HepG2 (cell line): ENCODE results near the gene ULBP2. TPM values are rescaled to one million over a fixed set of nuclear protein-coding genes. Genes with fewer than 3 reads are reported as not detected.
A peak's percentile ranks its signal among the peaks of the same experiment; 100 is the strongest.

Source experiments
- ATAD3A ChIP-seq: sonication (generic); formaldehyde crosslinking; IDR thresholded peaks from 2 replicates; pipeline ENCODE4 v1.4.0; 2020; ENCODE audit warnings: missing genetic modification reagents
- BRCA1 ChIP-seq: sonication (generic); formaldehyde crosslinking; IDR thresholded peaks from 2 replicates; pipeline ENCODE4 v1.4.0; 2020; ENCODE audit warnings: missing genetic modification reagents
- IRX3 ChIP-seq: sonication (generic); formaldehyde crosslinking; IDR thresholded peaks from 2 replicates; pipeline ENCODE4 v1.8.1; 2023; ENCODE audit warnings: mild to moderate bottlenecking, low read depth, missing genetic modification reagents, borderline replicate concordance
- KDM3A ChIP-seq: IDR thresholded peaks from 2 replicates; pipeline ENCODE4 v1.6.1; 2018; ENCODE audit warnings: low read depth, missing compliant biosample characterization
- MYNN ChIP-seq: sonication (generic); formaldehyde crosslinking; IDR thresholded peaks from 2 replicates; pipeline ENCODE4 v1.4.0; 2020; ENCODE audit warnings: mild to moderate bottlenecking, low read depth, missing genetic modification reagents
- PHF5A ChIP-seq: IDR thresholded peaks from one replicate; pipeline ENCODE4 v1.6.1; 2018; ENCODE audit warnings: low read depth, missing genetic modification reagents; ENCODE audit not compliant: unreplicated experiment
- RFX1 ChIP-seq: fragments of 450-650 bp; IDR thresholded peaks from 2 replicates; pipeline ENCODE4 v1.6.1; 2017
- SAP130 ChIP-seq: IDR thresholded peaks from 2 replicates; pipeline ENCODE4 v1.6.1; 2016; ENCODE audit warnings: low read depth
- ZNF30 ChIP-seq: sonication (generic); formaldehyde crosslinking; IDR thresholded peaks from 2 replicates; pipeline ENCODE4 v1.5.0; 2020; ENCODE audit warnings: mild to moderate bottlenecking, missing genetic modification reagents
- ZNF354B ChIP-seq: sonication (generic); formaldehyde crosslinking; IDR thresholded peaks from 2 replicates; pipeline ENCODE4 v1.8.0; 2022; ENCODE audit warnings: mild to moderate bottlenecking, missing genetic modification reagents
- ZNF367 ChIP-seq: sonication (generic); formaldehyde crosslinking; IDR thresholded peaks from 2 replicates; pipeline ENCODE4 v1.4.0; 2020; ENCODE audit warnings: missing genetic modification reagents, borderline replicate concordance
- ZNF44 ChIP-seq: sonication (generic); formaldehyde crosslinking; IDR thresholded peaks from 2 replicates; pipeline ENCODE4 v1.5.1; 2020; ENCODE audit warnings: mild to moderate bottlenecking, missing genetic modification reagents
- ZNF547 ChIP-seq: sonication (generic); formaldehyde crosslinking; IDR thresholded peaks from 2 replicates; pipeline ENCODE4 v1.5.1; 2020; ENCODE audit warnings: mild to moderate bottlenecking, missing genetic modification reagents
- ZNF605 ChIP-seq: sonication (generic); formaldehyde crosslinking; IDR thresholded peaks from 2 replicates; pipeline ENCODE4 v1.8.0; 2022; ENCODE audit warnings: mild to moderate bottlenecking, missing genetic modification reagents
- ZNF660 ChIP-seq: sonication (generic); formaldehyde crosslinking; IDR thresholded peaks from 2 replicates; pipeline ENCODE4 v1.5.1; 2020; ENCODE audit warnings: mild to moderate bottlenecking, low read depth, missing genetic modification reagents, borderline replicate concordance
- ZNF768 ChIP-seq: sonication (generic); formaldehyde crosslinking; IDR thresholded peaks from 2 replicates; pipeline ENCODE4 v1.4.0; 2020; ENCODE audit warnings: missing genetic modification reagents
- ZNF782 ChIP-seq: sonication (generic); formaldehyde crosslinking; IDR thresholded peaks from 2 replicates; pipeline ENCODE4 v1.4.0; 2020; ENCODE audit warnings: missing genetic modification reagents, mild to moderate bottlenecking, borderline replicate concordance
- polyA plus RNA-seq, 8 experiments: library from polyadenylated mRNA; depleted of rRNA in 3 of 8; stranded (reverse) in 7 of 8; unstranded in 1 of 8; fragments of >200 nt; fragmentation: Illumina TruSeq in 4 of 8; extraction: Trizol in 4 of 8; gene quantifications; 2 replicates each; pipeline versions ENCODE4 v1.2.1 to v1.2.3, GENCODE V29; 2011 to 2016; ENCODE audit warnings: low read depth in 4 of 8, missing spikeins in 1 of 8, mixed read lengths in 1 of 8; ENCODE audit not compliant: insufficient read depth in 1 of 8
- total RNA-seq, 5 experiments: library from RNA; depleted of rRNA; stranded (reverse); fragments of >200 nt; fragmentation: Illumina TruSeq; extraction: Trizol; gene quantifications; 2 replicates each; pipeline ENCODE4 v1.2.3, GENCODE V29; 2016; ENCODE audit warnings: low read depth in 1 of 5
- TF ChIP-seq, protein P1 (sequence below): sonication (generic); formaldehyde crosslinking; IDR thresholded peaks from 2 replicates; pipeline ENCODE4 v1.8.1; 2023; ENCODE audit warnings: missing genetic modification reagents, inconsistent platforms, borderline replicate concordance
- TF ChIP-seq, protein P2 (sequence below): IDR thresholded peaks from 2 replicates; pipeline ENCODE4 v1.6.1; 2016; ENCODE audit warnings: low read depth, missing genetic modification reagents, missing compliant biosample characterization
- TF ChIP-seq, protein P3 (sequence below): sonication (generic); formaldehyde crosslinking; IDR thresholded peaks from 2 replicates; pipeline ENCODE4 v1.4.0; 2020; ENCODE audit warnings: missing genetic modification reagents, borderline replicate concordance

The ULBP2 gene
- total and polyA plus RNA-seq, 2 of the 13 experiments (the other 11 are each of a cell fraction or from before 2014, with no cell fraction given) = not detected

DNA sequence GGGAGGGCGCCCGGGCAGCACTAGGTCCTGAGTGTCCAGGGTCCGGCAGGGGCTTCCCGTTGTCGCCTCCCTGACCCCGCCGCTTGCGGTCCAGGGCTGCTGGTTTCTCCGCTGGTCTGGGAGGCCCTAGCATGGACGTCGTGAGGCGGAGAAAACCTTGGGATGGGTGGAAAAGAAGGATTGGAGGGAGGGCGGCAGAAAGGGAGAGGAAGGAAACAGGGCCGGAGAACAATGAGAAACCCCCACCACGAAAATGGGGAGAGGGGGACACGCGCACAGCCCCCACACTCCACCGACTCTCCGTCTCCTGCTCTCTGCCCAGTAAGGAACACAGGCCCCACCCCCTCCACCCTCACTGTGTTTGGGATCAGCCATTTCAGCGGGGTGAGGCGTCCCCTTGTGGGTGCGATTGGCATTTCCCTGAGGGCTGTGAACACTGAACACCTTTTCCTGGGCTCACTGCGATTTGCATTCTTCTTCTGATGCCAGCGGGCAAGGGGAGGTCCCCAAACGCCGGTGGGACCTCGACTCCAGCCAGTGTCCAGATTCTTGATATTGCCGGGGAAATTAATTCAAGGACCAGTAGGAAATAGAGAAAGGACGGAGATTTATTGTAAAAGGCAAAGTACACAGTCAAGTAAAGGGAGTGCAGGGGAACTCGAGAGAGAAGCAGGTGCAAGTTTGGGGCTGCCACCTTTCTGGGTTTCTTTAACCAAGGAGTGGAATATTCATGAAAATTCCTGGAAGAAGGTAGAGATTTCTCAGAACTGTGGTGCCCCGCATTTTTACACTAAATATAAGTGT, 15.6 kb upstream of the ULBP2 start (continued):
- TF ChIP-seq ZNF605 (peak; percentile 13; the same call in 1 of the 2 replicates), RFX1 (no peak), KDM3A (CRISPR knock-in tag) (peak; percentile 67; the same call in 1 of the 2 replicates), ATAD3A (CRISPR knock-in tag) (no peak), ZNF367 (CRISPR knock-in tag) (no peak), ZNF354B (CRISPR knock-in tag) (no peak), ZNF782 (no peak), SAP130 (CRISPR knock-in tag) (peak; percentile 71), ZNF30 (CRISPR knock-in tag) (no peak), ZNF547 (CRISPR knock-in tag) (0 out of 2 replicates have a peak, but pooled peaks have one; percentile 35), ZNF768 (no peak), ZNF660 (no peak), PHF5A (CRISPR knock-in tag) (no peak), IRX3 (0 out of 2 replicates have a peak, but pooled peaks have one; percentile 57), MYNN (CRISPR knock-in tag) (no peak), BRCA1 (no peak), ZNF44 (no peak)
- TF ChIP-seq, protein P1, sequence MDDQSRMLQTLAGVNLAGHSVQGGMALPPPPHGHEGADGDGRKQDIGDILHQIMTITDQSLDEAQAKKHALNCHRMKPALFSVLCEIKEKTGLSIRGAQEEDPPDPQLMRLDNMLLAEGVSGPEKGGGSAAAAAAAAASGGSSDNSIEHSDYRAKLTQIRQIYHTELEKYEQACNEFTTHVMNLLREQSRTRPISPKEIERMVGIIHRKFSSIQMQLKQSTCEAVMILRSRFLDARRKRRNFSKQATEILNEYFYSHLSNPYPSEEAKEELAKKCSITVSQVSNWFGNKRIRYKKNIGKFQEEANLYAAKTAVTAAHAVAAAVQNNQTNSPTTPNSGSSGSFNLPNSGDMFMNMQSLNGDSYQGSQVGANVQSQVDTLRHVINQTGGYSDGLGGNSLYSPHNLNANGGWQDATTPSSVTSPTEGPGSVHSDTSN (CRISPR knock-in tag) = no peak
- TF ChIP-seq, protein P2, sequence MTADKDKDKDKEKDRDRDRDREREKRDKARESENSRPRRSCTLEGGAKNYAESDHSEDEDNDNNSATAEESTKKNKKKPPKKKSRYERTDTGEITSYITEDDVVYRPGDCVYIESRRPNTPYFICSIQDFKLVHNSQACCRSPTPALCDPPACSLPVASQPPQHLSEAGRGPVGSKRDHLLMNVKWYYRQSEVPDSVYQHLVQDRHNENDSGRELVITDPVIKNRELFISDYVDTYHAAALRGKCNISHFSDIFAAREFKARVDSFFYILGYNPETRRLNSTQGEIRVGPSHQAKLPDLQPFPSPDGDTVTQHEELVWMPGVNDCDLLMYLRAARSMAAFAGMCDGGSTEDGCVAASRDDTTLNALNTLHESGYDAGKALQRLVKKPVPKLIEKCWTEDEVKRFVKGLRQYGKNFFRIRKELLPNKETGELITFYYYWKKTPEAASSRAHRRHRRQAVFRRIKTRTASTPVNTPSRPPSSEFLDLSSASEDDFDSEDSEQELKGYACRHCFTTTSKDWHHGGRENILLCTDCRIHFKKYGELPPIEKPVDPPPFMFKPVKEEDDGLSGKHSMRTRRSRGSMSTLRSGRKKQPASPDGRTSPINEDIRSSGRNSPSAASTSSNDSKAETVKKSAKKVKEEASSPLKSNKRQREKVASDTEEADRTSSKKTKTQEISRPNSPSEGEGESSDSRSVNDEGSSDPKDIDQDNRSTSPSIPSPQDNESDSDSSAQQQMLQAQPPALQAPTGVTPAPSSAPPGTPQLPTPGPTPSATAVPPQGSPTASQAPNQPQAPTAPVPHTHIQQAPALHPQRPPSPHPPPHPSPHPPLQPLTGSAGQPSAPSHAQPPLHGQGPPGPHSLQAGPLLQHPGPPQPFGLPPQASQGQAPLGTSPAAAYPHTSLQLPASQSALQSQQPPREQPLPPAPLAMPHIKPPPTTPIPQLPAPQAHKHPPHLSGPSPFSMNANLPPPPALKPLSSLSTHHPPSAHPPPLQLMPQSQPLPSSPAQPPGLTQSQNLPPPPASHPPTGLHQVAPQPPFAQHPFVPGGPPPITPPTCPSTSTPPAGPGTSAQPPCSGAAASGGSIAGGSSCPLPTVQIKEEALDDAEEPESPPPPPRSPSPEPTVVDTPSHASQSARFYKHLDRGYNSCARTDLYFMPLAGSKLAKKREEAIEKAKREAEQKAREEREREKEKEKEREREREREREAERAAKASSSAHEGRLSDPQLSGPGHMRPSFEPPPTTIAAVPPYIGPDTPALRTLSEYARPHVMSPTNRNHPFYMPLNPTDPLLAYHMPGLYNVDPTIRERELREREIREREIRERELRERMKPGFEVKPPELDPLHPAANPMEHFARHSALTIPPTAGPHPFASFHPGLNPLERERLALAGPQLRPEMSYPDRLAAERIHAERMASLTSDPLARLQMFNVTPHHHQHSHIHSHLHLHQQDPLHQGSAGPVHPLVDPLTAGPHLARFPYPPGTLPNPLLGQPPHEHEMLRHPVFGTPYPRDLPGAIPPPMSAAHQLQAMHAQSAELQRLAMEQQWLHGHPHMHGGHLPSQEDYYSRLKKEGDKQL = no peak
- TF ChIP-seq, protein P3, sequence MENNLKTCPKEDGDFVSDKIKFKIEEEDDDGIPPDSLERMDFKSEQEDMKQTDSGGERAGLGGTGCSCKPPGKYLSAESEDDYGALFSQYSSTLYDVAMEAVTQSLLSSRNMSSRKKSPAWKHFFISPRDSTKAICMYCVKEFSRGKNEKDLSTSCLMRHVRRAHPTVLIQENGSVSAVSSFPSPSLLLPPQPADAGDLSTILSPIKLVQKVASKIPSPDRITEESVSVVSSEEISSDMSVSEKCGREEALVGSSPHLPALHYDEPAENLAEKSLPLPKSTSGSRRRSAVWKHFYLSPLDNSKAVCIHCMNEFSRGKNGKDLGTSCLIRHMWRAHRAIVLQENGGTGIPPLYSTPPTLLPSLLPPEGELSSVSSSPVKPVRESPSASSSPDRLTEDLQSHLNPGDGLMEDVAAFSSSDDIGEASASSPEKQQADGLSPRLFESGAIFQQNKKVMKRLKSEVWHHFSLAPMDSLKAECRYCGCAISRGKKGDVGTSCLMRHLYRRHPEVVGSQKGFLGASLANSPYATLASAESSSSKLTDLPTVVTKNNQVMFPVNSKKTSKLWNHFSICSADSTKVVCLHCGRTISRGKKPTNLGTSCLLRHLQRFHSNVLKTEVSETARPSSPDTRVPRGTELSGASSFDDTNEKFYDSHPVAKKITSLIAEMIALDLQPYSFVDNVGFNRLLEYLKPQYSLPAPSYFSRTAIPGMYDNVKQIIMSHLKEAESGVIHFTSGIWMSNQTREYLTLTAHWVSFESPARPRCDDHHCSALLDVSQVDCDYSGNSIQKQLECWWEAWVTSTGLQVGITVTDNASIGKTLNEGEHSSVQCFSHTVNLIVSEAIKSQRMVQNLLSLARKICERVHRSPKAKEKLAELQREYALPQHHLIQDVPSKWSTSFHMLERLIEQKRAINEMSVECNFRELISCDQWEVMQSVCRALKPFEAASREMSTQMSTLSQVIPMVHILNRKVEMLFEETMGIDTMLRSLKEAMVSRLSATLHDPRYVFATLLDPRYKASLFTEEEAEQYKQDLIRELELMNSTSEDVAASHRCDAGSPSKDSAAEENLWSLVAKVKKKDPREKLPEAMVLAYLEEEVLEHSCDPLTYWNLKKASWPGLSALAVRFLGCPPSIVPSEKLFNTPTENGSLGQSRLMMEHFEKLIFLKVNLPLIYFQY (CRISPR knock-in tag) = no peak
